Breast epithelium (tissue), 4 donors: Measurements from ENCODE around the gene DAB1. TPM values are rescaled to one million over a fixed set of nuclear protein-coding genes. Genes with fewer than 3 reads are reported as not detected.

Experiments
- DNase-seq, 2 donors: peaks; one replicate each; pipeline ENCODE4 v3.0.0-alpha.2; 2019; ENCODE audit warnings: low spot score in 2 of 2
- H3K27ac ChIP-seq, 2 donors: fragments of 200-600 bp; sonication (generic) in 1 of 2; one replicate each; pipeline ENCODE4 v1.5.1; 2016 to 2019; ENCODE audit warnings: mild to moderate bottlenecking in 1 of 2
- H3K27me3 ChIP-seq, 2 donors: fragments of 200-600 bp; sonication (generic) in 1 of 2; one replicate each; pipeline versions ENCODE4 v1.5.1 to v1.6.0; 2017 to 2019; ENCODE audit warnings: control low read depth in 1 of 2, mild to moderate bottlenecking in 1 of 2
- H3K36me3 ChIP-seq: fragments of 200-600 bp; one replicate; pipeline ENCODE4 v1.5.1; 2019
- H3K4me1 ChIP-seq, 2 donors: fragments of 200-600 bp; sonication (generic); one replicate each; pipeline ENCODE4 v1.5.1; 2016 to 2019; ENCODE audit warnings: control low read depth in 1 of 2
- H3K4me3 ChIP-seq, 3 donors: fragments of 200-600 bp; sonication (generic); 1 replicate in 2 of 3; 2 replicates in 1 of 3; pipeline ENCODE4 v1.5.1; 2016 to 2019; ENCODE audit warnings: mild to moderate bottlenecking in 3 of 3, moderate library complexity in 2 of 3
- H3K9me3 ChIP-seq, 2 donors: fragments of 200-600 bp; sonication (generic) in 1 of 2; one replicate each; pipeline ENCODE4 v1.5.1; 2016 to 2019; ENCODE audit warnings: control low read depth in 1 of 2
- POLR2A ChIP-seq: fragments of 450-650 bp; IDR thresholded peaks from one replicate; pipeline ENCODE4 v1.6.1; 2016; ENCODE audit warnings: antibody characterized with exemption, mild to moderate bottlenecking, moderate library complexity
- POLR2AphosphoS5 ChIP-seq, 3 donors: sonication (generic); formaldehyde crosslinking; IDR thresholded peaks; one replicate each; pipeline ENCODE4 v1.6.1; 2017; ENCODE audit warnings: antibody characterized with exemption in 3 of 3
- intact Hi-C: fragments of 100-400 bp; cut with DNase I; formaldehyde crosslinking; loops from one replicate; pipeline ENCODE4 v1.15.1; 2023; ENCODE audit warnings: low total_unique reads
- total RNA-seq, 3 donors: library from RNA; depleted of rRNA; stranded (reverse); fragments of >200 nt; gene quantifications; one replicate each; pipeline ENCODE4 v1.1.0, GENCODE V29; 2016
- TF ChIP-seq, protein P1 (sequence below), 3 donors: fragments of 450-650 bp; IDR thresholded peaks; one replicate each; pipeline ENCODE4 v1.5.1; 2016 to 2017; ENCODE audit warnings: antibody characterized with exemption in 3 of 3, mild to moderate bottlenecking in 3 of 3, moderate library complexity in 3 of 3

DAB1 gene
- total RNA-seq, 3 donors from 2014 or later, result 0.48 to 0.66 (median 0.59) TPM

DNA sequence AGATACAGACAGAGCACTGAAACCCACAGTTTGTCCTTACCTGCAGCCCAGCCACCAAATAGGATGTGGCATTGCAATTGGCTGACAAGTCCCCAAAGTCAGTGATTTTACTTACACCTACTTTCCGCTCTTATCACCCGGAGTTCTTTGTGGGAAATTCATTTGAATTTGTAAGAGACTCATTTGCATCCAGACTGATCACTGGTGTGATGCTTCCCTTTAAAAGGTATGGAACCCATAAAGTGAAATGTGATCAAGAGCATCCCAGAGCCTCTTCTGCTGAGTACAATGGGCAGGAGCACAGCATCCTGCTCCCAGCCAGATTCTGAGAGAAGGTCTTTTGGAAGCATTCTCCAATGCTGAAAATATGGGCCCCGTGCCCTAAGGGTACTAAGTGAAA lies 161.4 kb downstream of the DAB1 start:
- TF ChIP-seq POLR2A, result no peak
- no peak for TF ChIP-seq POLR2AphosphoS5 (IDR thresholded peaks at IDR 0.05)
- TF ChIP-seq, protein P1, sequence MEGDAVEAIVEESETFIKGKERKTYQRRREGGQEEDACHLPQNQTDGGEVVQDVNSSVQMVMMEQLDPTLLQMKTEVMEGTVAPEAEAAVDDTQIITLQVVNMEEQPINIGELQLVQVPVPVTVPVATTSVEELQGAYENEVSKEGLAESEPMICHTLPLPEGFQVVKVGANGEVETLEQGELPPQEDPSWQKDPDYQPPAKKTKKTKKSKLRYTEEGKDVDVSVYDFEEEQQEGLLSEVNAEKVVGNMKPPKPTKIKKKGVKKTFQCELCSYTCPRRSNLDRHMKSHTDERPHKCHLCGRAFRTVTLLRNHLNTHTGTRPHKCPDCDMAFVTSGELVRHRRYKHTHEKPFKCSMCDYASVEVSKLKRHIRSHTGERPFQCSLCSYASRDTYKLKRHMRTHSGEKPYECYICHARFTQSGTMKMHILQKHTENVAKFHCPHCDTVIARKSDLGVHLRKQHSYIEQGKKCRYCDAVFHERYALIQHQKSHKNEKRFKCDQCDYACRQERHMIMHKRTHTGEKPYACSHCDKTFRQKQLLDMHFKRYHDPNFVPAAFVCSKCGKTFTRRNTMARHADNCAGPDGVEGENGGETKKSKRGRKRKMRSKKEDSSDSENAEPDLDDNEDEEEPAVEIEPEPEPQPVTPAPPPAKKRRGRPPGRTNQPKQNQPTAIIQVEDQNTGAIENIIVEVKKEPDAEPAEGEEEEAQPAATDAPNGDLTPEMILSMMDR (IDR thresholded peaks at IDR 0.05), result no peak
- no peaks in the 10 kb centered on the region for H3K27me3 ChIP-seq
- DNase-seq, result no peak
- intact Hi-C loops, result no loop called here
- H3K9me3 ChIP-seq, result no peaks in the 10 kb centered on the region
- H3K4me3 ChIP-seq, result no peak overlapping the region
- H3K27ac ChIP-seq, result no peak overlapping the region
- H3K4me1 ChIP-seq, result no peaks in the 10 kb centered on the region
- H3K36me3 ChIP-seq, result no peaks in the 10 kb centered on the region

DNA sequence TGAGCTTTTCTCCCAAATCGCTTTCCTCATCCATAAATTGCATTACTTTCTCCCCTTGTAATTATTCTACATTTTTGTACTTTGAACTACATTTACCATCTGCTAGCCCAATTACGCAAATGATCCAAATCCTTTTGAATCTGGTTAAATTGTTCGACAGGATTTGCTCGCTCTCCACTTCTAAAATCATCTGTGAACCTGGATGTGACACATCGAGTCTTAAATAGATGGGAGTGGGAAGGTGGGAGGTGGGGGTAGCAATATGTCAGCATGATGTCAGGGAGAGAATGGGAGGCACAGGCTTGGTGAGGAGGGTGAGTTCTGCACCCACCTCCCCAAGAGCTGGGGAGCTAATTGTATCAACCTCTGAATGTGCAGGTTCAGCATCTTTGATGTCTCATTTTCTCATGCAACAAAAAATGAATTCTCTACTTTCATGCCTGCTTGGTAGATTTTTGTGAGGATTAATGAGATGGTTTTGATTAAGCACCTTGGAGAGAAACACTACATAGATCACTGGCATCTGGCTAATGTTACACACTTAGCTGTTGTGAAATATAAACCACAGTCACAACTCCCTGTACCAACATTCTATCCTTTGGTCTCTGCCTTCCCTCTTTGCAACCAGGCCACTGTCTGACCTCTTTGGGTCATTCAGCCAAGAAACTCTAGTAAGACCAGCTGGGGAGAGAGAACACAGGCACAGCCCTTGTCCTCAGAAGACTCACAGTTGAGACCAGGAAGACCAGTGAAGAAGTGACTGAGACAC lies 165.1 kb downstream of the DAB1 start:
- intact Hi-C loops, result no loop called here
- TF ChIP-seq POLR2AphosphoS5 (IDR thresholded peaks at IDR 0.05), result no peak
- TF ChIP-seq, protein P1 (IDR thresholded peaks at IDR 0.05), result no peak
- no peak for TF ChIP-seq POLR2A

DNA sequence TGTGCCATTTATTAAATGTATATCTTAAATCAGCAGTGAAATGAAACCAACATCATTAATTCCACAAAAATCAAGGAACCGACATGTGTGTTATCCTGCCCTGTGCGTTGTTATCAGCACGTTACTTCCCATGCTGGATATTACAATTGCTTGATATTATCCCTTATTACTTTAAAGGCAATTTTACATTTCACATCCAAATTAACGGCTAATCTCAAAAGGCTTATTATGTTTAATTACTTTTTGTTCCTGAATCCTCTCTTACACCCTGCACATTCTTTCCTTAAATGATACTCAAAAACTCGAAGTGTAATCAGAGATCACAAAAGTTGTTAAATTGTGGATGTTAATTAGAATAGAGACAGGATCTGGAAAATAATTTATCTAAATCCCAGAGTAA lies 167.9 kb downstream of the DAB1 start:
- no peaks in the 10 kb centered on the region for H3K27me3 ChIP-seq
- H3K4me1 ChIP-seq, result no peaks in the 10 kb centered on the region
- H3K27ac ChIP-seq, result no peak overlapping the region
- H3K36me3 ChIP-seq, result no peaks in the 10 kb centered on the region
- no peak for DNase-seq
- H3K9me3 ChIP-seq, result no peaks in the 10 kb centered on the region
- intact Hi-C loops, result no loop called here
- no peak for TF ChIP-seq POLR2AphosphoS5 (IDR thresholded peaks at IDR 0.05)
- TF ChIP-seq, protein P1 (IDR thresholded peaks at IDR 0.05), result no peak
- TF ChIP-seq POLR2A, result no peak
- H3K4me3 ChIP-seq, result no peak overlapping the region

More for the DNA sequence above, 165.1 kb downstream of the DAB1 start:
- H3K4me3 ChIP-seq, result no peak overlapping the region
- no peaks in the 10 kb centered on the region for H3K9me3 ChIP-seq
- no peaks in the 10 kb centered on the region for H3K27me3 ChIP-seq
- DNase-seq, result no peak
- H3K36me3 ChIP-seq, result no peaks in the 10 kb centered on the region
- no peaks in the 10 kb centered on the region for H3K4me1 ChIP-seq
- no peak overlapping the region for H3K27ac ChIP-seq

DNA sequence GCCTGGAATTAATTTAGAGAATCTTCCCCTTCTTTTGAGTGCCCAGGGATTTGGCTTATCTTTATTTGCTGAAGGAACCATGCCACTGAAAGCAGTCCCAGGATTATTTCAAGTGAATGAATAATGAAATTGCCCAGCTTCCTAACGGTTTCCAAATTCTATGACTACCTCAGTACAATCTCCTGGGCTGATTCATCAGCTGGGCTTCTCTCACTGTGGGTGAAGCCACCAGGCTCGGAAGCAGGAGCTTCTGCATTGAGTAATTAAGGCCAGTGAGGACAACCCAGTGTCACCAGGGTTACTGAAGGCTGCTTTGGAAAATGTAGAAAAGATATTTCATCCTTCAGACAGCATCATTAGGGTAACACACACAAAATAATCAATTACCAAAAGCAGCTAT lies 169.8 kb downstream of the DAB1 start:
- DNase-seq, result no peak
- Histone ChIP-seq H3K4me1 (no peaks in the 10 kb centered on the region), H3K27ac (no peak overlapping the region), H3K27me3 (no peaks in the 10 kb centered on the region), H3K4me3 (no peak overlapping the region), H3K36me3 (no peaks in the 10 kb centered on the region), H3K9me3 (no peaks in the 10 kb centered on the region)
- TF ChIP-seq, protein P1 (IDR thresholded peaks at IDR 0.05), result no peak
- TF ChIP-seq POLR2AphosphoS5 (IDR thresholded peaks at IDR 0.05) (no peak), POLR2A (no peak)
- intact Hi-C loops, result no loop called here

DNA sequence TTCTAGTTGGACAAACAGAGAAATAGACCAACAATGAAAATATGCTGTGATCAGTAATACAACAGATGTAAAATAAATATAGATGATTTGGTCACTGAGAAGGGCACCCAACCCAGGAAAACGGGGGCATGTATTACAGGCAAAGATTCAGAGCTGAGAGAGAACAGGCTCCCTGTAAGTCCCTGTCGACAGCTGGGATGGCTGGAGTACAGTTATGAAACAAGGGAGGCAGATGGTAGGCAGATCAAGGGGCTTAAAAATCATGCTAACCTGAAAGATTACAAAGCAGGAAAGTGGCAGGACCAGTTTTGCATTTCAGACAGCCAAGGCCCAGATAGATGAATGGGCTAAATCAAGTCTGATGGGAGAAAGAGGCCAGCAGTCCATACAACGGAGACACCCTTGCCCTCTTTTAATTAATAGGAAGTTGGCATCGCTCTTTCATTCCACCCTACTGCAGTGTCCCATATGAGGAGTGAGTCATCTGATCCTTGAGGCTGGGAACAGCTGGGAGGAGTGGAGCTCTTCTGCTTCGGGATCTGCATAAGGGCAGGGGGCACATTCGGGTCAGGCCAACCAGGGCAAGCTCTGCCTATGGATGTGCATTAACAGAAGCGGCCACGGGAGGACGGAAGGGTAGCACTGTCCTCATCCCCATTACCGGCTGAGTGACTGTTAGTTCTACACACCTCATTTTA lies 171.1 kb downstream of the DAB1 start:
- Histone ChIP-seq H3K4me3 (no peak overlapping the region), H3K9me3 (no peaks in the 10 kb centered on the region), H3K27ac (no peak overlapping the region), H3K4me1 (no peaks in the 10 kb centered on the region), H3K36me3 (no peaks in the 10 kb centered on the region), H3K27me3 (no peaks in the 10 kb centered on the region)
- intact Hi-C loops, result no loop called here
- no peak for DNase-seq
- TF ChIP-seq POLR2AphosphoS5 (IDR thresholded peaks at IDR 0.05) (no peak), POLR2A (no peak)
- TF ChIP-seq, protein P1 (IDR thresholded peaks at IDR 0.05), result no peak
